Hepatic stellate cell (primary cell): Measurements from ENCODE around the gene TBCC.
A peak's percentile ranks its signal among the peaks of the same experiment; 100 is the strongest.
"Not testable (repeated sequence)": the region's sequence is repeated elsewhere in the genome, so short reads cannot be mapped to it uniquely, and the experiment has no call there.

Source experiments
- DNase-seq: peaks from one replicate; pipeline ENCODE4 v3.0.0; 2011; ENCODE audit warnings: low spot score

TBCC gene, protein sequence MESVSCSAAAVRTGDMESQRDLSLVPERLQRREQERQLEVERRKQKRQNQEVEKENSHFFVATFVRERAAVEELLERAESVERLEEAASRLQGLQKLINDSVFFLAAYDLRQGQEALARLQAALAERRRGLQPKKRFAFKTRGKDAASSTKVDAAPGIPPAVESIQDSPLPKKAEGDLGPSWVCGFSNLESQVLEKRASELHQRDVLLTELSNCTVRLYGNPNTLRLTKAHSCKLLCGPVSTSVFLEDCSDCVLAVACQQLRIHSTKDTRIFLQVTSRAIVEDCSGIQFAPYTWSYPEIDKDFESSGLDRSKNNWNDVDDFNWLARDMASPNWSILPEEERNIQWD

GRCh38 chr6:42745640-42746462 is at the start of gene TBCC:
TSS of gene TBCC (minus strand) at chr6:42746103. CDS start at chr6:42746073, 30 bp downstream.
- peak; percentile 99 for DNase-seq

- no peak for DNase-seq
Measured at GRCh38 chr6:42795651-42796050, 49.7 kb upstream of the TBCC start.

DNA sequence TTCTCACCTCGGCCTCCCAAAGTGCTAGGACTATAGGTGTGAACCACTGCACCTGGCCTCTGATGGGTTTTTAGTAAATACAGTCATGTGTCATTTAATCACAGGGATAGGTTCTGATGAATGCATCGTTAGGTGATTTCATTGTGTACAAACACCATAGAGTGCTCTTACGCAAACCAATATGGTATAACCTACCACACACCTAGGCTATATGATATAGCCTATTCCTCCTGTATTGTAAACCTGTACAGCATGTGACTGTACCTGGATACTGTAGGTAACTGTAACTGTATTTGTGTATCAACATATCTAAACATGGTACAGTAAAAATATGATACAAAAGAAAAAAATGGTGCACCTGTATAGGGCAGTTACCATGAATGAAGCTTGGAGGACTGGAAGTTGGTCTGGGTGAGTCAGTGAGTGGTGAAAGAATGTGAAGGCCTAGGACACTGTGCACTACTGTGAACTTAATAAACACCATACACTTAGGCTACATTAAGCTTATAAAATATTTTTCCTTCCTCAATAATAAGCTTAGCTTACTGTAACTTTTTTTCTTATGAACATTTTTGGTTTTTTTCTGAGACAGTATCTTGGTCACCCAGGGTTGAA is 45.9 kb upstream of the TBCC start:
- DNase-seq: no peak

- no peak for DNase-seq
Measured at GRCh38 chr6:42790549-42791181, 44.8 kb upstream of the TBCC start.

DNA sequence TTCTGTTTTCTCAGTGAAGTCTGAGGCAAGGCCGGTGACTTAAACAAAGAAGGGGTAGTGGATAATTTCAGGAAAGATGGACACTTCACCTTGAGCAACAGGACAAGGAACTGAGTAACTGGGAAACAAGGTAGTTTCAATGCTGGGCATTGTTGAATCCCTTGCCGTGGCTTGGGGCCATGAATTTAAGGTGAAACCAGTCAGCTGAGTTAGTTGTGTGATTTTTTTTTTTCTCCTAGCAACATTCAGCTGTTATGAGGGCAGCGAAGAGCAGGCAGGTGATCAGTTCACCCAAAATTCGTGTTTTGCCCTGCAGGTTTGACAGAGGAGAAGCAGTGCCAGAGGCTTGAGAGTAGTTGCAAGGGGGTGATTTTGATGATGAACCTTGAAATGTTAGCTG is 42.8 kb upstream of the TBCC start:
- no peak for DNase-seq

DNA sequence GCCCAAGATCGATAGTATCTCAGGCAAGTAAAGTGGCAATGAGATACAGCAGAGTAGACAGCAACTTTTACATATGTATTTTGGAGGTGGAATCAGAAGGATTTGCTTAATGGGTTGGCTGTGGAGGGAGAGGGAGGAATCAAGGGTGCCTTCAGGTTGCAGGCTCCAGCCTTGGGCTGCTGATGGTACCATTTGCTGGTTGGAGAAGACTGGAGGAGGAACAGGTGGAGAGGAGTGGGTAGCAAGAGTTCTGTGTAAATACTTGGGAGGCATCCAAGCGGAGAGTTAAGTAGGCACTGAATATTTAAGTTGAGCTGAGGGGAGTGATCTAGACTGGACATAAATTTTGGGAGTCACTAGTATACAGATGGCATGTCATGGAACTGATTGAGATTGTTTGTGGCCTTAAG is 41.2 kb upstream of the TBCC start:
- DNase-seq: no peak

DNA sequence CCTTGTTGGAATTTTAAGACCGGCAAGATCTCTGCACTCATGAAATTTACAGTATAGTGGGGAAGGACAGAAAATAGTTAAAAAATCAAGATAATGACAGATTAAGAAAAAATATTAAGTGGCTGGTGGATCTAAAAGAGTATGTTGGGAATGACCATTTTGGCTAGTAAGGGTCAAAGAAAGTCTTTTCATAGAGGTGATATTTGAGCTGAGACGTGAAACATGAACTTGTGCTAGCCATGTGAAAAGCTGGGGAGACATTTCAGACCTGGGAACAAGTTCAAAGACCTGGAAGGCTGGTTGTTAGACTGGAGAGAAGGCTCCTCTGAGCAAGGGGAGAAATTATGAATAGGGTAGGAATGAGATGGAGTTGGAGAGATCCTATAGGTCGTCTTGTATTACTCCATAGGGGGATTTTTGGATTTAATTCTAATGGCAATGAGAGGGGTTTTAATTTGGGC is 40.7 kb upstream of the TBCC start:
- DNase-seq: no peak

DNA sequence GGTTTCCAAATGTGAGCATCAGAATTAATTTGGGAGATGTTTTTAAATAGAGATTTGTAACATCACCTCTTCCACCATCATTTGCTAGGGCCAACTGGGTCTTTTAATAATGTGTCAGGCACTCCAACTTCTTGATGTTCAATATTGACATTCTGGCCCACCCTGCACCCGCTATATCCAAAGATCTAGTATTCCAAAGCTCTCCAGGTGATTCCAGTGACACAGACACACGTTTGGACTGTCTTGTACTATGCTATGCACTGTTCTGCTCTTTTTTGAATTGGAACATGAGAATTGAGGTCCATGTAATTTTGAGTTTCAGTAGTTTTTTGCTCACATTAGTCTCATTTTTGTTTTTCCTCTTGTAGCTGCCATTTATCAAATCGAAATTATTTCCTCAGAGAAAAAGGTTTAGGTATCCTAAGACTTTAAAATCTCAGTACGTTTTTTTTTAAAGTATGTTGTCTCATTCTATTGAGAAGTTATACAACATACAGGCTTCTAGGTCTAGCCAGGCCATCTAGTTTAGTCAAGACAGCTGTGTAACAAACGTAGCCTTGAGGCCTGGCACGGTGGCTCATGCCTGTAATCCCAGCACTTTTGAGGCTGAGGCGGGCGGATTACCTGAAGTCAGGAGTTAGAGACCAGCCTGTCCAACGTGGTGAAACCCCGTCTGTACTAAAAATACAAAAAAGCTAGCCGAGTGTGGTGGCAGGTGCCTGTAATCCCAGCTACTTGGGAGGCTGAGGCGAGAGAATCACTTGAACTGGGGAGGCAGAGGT is 39.0 kb upstream of the TBCC start:
- no peak for DNase-seq

DNA sequence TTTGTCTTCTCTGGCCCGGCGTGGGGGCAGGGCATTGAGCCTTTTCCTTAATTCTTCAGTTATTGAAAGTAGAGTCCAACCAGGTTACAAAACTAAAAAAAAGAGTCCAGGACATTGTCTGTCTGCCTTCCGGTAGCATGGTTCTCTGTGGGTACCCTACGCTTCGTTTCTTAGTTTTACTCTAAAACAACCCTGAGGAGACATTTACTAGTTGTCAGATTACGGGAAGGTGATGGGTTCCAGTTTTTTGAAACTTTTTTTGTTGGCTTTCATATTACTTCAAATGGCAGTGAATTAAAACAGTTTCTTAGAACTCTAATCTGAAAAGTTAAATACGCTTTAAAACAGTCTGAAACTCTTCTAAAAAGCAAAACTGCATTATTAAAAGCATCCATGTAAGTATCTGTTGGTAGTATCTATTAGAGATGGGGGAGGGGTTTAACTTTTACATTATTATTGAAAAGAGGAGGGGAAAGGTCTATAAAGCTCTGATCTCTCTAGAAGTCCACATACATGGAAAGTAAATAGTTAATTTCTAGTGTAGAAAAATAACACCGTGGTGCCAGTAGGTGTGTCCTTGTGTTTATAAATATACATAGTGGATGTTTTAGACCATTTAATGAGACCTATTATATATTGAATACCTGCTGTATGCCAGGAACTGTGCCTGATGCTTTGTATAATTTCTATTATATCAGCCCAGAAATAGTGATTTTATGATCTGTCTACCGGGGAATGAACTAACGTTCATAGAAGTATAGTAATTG is 38.2 kb upstream of the TBCC start:
- DNase-seq: no peak

- DNase-seq: peak; percentile 63
Measured at GRCh38 chr6:42783177-42783875, 37.4 kb upstream of the TBCC start.

DNA sequence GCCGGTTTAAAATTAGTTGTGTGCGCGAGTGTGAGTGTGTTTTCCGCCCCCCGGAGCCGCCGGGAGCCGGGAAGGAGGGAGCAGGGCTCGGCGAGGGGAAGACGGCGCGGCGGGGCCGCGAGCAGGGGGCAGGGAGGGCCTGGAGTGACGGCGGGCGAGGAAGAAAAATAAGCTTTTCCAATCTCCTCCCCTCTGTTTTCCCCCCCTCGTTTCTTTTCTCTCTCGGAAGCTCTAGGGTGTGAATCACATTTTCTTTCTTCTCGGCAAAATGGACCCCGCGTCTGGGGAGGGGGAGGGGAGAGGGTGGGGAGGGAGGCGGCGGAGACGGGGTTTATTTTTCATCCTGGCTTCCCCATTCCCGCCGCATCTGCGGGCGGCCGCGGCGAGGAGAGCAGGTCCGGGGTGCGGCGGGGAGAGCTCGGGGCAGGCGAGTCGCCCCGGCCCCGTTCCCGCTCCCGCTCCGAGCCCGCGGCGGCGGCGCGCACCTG is 36.8 kb upstream of the TBCC start:
- DNase-seq: peak; percentile 87

GRCh38 chr6:42781796-42782688 is 36.1 kb upstream of the TBCC start, which contains the start of gene BICRAL:
TSS of gene BICRAL (plus strand) at chr6:42782052. CDS start at chr6:42822023, 39,971 bp downstream.
- DNase-seq: peak; percentile 78

- DNase-seq: peak; percentile 19
Measured at GRCh38 chr6:42781546-42781795, 35.6 kb upstream of the TBCC start.

GRCh38 chr6:42779521-42779920 is 33.6 kb upstream of the TBCC start:
- DNase-seq: no peak

DNA sequence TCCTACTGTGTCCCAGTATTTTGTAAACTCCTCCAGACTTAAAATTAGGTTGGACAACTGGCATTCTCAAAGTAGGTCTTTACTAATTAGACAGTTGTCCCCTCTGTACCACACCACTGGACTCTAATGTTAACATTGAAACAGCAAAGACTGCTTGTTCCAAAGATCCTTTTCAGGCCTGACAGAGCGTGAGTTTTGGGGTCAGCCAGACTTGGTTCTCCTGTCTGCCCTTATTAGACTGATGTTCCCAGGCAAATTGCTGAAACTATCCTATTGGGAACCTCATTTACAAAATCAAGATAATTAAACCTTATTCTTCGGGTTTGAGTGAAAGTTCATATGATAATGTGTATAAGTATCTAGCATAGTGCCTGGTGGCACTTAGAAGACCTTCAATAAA is 32.2 kb upstream of the TBCC start:
- DNase-seq: no peak

- peak; percentile 63 for DNase-seq
Measured at GRCh38 chr6:42777126-42777822, 31.4 kb upstream of the TBCC start.

DNA sequence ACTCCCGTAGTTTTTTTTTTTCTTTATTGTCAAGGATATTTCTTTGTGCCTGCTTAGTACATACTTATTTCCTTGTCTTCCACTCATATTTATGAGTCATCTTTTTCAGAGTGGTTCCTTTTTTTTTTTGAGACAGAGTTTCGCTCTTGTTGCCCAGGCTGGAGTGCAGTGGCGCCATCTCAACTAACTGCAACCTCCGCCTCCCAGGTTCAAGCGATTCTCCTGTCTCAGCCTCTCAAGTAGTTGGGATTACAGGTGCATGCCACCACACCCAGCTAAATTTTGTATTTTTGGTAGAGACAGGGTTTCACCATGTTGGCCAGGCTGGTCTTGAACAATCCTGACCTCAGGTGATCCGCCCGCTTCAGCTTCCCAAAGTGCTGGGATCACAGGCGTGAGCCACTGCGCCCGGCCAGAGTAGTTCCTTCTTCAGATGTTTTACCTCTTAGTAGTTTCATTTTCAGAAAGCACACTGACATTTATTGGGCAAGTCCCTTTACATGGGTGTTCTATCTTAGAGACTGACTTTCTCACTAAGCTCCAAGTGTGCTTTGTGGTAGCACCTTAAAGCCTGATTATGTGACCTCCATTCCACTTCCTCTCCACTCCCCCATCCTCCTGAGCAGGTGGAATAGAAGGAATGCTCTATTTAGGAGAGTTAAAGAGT is 29.1 kb upstream of the TBCC start:
- not testable (repeated sequence) for DNase-seq

- DNase-seq: no peak
Measured at GRCh38 chr6:42774201-42774600, 28.3 kb upstream of the TBCC start.
